Keratinocyte (primary cell): Measurements from ENCODE around the gene SZT2.

Experiments used
- EZH2 ChIP-seq: IDR thresholded peaks from one replicate; pipeline ENCODE4 v1.6.1; 2012; ENCODE audit warnings: inconsistent platforms, mild to moderate bottlenecking, low read length, moderate library complexity
- TF ChIP-seq, protein P1 (sequence below), 3 experiments: IDR thresholded peaks in 1 of 3; conservative IDR thresholded peaks in 1 of 3; optimal IDR thresholded peaks in 1 of 3; 2 replicates in 2 of 3; 3 replicates in 1 of 3; pipeline versions ENCODE3 to v1.5.1; 2011; ENCODE audit warnings: low read length in 3 of 3, mild to moderate bottlenecking in 3 of 3, moderate library complexity in 2 of 3, control low read depth in 1 of 3, inconsistent platforms in 1 of 3; ENCODE audit not compliant: insufficient read depth in 2 of 3; ENCODE audit errors: extremely low read depth in 1 of 3

DNA sequence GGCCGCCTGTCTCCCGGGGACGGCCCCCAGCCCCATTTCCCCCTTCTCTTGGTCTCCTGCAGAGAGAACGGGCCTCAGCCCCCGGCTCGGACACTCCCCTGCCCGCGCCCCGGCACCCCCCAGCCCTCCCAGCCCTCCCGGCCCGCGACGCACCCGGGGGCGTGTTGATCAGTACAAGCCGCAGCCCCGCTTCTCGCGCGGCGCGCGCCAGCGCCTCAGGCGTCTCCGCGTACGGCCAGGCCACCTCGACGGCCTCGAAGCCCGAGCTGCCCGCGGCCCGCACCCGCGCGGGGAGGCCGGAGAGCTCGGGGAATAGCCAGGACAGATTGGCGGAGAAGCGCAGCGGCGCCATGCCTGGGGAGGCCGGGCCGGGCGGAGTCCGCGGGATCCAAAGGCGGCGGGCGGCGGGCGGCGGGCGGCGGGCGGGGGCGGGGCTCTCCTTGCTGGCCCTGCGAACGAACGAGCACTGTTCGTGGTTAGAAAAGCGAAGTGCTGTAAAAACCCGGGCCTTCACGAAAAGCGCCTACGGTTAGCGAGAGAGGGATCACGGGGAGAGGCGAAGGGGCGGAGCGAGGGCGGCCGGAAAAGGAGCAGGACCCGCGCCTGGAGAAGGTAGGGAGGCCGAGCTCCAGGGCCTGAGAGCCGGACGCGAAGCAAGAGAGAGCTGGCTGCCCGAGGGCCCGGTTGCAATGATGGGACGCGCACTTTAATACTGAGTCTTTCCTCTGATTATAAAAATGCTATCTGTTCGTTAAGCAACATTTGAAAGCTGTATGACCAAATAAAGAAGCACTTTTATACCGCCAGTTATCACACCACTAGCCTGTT is 64.0 kb downstream of the SZT2 start, which contains the start of gene HYI:
- TF ChIP-seq, protein P1, sequence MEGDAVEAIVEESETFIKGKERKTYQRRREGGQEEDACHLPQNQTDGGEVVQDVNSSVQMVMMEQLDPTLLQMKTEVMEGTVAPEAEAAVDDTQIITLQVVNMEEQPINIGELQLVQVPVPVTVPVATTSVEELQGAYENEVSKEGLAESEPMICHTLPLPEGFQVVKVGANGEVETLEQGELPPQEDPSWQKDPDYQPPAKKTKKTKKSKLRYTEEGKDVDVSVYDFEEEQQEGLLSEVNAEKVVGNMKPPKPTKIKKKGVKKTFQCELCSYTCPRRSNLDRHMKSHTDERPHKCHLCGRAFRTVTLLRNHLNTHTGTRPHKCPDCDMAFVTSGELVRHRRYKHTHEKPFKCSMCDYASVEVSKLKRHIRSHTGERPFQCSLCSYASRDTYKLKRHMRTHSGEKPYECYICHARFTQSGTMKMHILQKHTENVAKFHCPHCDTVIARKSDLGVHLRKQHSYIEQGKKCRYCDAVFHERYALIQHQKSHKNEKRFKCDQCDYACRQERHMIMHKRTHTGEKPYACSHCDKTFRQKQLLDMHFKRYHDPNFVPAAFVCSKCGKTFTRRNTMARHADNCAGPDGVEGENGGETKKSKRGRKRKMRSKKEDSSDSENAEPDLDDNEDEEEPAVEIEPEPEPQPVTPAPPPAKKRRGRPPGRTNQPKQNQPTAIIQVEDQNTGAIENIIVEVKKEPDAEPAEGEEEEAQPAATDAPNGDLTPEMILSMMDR (optimal IDR thresholded peaks at IDR 0.05 in 1 of 3, IDR thresholded peaks at IDR 0.05 in 1 of 3, conservative IDR thresholded peaks at IDR 0.05 in 1 of 3; ENCODE audit: extremely low read depth in 1 of 3, insufficient read depth in 2 of 3, low read length in 3 of 3), result no peak
- no peak for TF ChIP-seq EZH2
